ENCODE data around the gene LRRC55. TPM values are rescaled to one million over a fixed set of nuclear protein-coding genes. Genes with fewer than 3 reads are reported as not detected.
"Not testable (repeated sequence)": the region's sequence is repeated elsewhere in the genome, so short reads cannot be mapped to it uniquely, and the experiment has no call there.

LRRC55 gene
- total RNA-seq, 4 donors from 2014 or later, result not detected

DNA sequence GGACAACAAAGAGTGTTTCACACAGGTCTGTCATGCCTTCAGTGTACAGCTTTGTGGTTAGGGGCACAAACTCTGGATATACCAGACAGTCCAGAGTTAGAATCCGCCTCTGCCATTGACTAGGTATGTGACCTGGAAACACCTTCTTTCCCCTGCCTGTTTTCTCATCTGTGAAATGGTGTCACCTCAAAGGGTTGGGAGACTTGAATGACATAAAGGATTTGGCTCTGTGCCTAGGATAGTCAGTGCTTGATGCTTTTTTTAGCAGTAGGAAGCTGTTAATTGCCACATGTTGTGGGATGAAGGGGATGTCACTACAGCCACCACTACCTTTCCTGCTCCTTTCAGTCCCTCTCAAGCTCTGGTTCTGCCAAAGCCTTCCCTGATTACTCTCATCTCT is 17.4 kb upstream of the LRRC55 start:
- TF ChIP-seq, protein P1, sequence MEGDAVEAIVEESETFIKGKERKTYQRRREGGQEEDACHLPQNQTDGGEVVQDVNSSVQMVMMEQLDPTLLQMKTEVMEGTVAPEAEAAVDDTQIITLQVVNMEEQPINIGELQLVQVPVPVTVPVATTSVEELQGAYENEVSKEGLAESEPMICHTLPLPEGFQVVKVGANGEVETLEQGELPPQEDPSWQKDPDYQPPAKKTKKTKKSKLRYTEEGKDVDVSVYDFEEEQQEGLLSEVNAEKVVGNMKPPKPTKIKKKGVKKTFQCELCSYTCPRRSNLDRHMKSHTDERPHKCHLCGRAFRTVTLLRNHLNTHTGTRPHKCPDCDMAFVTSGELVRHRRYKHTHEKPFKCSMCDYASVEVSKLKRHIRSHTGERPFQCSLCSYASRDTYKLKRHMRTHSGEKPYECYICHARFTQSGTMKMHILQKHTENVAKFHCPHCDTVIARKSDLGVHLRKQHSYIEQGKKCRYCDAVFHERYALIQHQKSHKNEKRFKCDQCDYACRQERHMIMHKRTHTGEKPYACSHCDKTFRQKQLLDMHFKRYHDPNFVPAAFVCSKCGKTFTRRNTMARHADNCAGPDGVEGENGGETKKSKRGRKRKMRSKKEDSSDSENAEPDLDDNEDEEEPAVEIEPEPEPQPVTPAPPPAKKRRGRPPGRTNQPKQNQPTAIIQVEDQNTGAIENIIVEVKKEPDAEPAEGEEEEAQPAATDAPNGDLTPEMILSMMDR (IDR thresholded peaks at IDR 0.05), result no peak
- TF ChIP-seq POLR2A (IDR thresholded peaks at IDR 0.05), result no peak
- no peak for TF ChIP-seq EP300 (IDR thresholded peaks at IDR 0.05)
- Histone ChIP-seq H3K27ac (no peak overlapping the region), H3K9me3 (peaks cover 0 to under 1% (median 0%) of the 10 kb centered on the region in 4 donors), H3K36me3 (no peaks in the 10 kb centered on the region), H3K4me1 (no peaks in the 10 kb centered on the region), H3K4me3 (no peak overlapping the region), H3K27me3 (no peaks in the 10 kb centered on the region)
- WGBS, 2 donors, result 68 to 91% methylated on average over 1 of the region's 1 CpG
- no peak for DNase-seq (ENCODE audit: low spot score in 2 of 2)

- Histone ChIP-seq H3K9me3 (peaks cover 0 to 6% (median 0%) of the 10 kb centered on the region in 4 donors), H3K27ac (no peak overlapping the region), H3K4me1 (no peaks in the 10 kb centered on the region), H3K4me3 (no peak overlapping the region), H3K36me3 (no peaks in the 10 kb centered on the region), H3K27me3 (no peaks in the 10 kb centered on the region)
- TF ChIP-seq POLR2A (IDR thresholded peaks at IDR 0.05), result no peak
- TF ChIP-seq, protein P1 (IDR thresholded peaks at IDR 0.05), result no peak
- no peak for TF ChIP-seq EP300 (IDR thresholded peaks at IDR 0.05)
- WGBS, 2 donors, result 61 to 66% methylated on average over 2 of the region's 2 CpGs
- no peak for DNase-seq (ENCODE audit: low spot score in 2 of 2)
These were observed 14.5 kb upstream of the LRRC55 start for GRCh38 chr11:57167125-57167846.

DNA sequence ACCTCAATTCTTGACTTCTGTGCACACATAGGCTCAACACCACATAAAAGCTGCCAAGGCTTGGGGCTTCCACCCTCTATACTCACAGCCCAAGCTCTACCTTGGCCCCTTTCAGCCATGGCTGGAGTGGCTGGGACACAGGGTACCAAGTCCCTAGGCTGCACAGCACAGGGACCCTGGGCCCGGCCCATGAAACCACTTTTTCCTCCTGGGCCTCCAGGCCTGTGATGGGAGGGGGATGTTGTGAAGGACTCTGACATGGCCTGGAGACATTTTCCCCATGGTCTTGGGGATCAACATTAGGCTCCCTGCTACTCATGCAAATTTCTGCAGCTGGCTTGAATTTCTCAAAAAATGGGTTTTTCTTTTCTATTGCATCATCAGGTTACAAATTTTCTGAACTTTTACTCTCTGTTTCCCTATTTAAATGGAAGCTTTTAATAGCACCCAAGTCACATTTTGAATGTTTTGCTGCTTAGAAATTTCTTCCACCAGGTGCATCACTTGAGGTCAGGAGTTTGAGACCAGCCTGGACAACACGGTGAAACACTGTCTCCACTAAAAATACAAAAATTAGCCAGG is 11.9 kb upstream of the LRRC55 start:
- not testable (repeated sequence) for H3K9me3 ChIP-seq; H3K27me3 ChIP-seq; H3K36me3 ChIP-seq; H3K4me1 ChIP-seq; H3K4me3 ChIP-seq; H3K27ac ChIP-seq; DNase-seq (ENCODE audit: low spot score in 2 of 2)
- WGBS, 2 donors, result 76% methylated on average over 2 of the region's 2 CpGs

GRCh38 chr11:57172031-57172430 is 9.7 kb upstream of the LRRC55 start:
- H3K4me1 ChIP-seq, result no peaks in the 10 kb centered on the region
- no peaks in the 10 kb centered on the region for H3K36me3 ChIP-seq
- no peak overlapping the region for H3K27ac ChIP-seq
- H3K9me3 ChIP-seq, result peaks cover 0 to 6% (median 0%) of the 10 kb centered on the region in 4 donors
- H3K4me3 ChIP-seq, result no peak overlapping the region
- TF ChIP-seq EP300 (IDR thresholded peaks at IDR 0.05), result no peak
- no peak for TF ChIP-seq POLR2A (IDR thresholded peaks at IDR 0.05)
- TF ChIP-seq, protein P1 (IDR thresholded peaks at IDR 0.05), result no peak
- DNase-seq (ENCODE audit: low spot score in 2 of 2), result no peak
- WGBS, 2 donors, result 68 to 79% methylated on average over 3 of the region's 3 CpGs
- no peaks in the 10 kb centered on the region for H3K27me3 ChIP-seq

DNA sequence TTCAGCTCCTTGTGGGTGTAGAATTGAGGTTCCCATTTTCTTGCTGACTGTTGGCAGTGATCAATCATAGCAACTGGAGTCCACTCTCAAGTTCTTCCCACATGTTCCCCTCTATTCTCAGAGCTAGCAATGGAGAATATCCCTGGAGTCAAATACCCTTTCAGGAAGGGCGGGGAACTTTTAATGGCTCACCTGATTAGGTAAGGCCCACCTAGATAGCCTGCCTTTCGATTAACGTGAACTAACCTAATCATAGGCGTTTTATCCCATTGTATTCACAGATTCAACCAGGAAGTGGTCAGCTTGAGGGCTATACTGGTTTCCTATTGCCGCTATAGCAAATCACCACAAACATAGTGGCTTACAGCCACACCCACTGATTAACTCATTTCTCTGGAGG is 7.1 kb upstream of the LRRC55 start:
- H3K27me3 ChIP-seq, result peaks cover 0 to 8% of the 10 kb centered on the region in 2 donors
- no peaks in the 10 kb centered on the region for H3K4me1 ChIP-seq
- 86 to 90% methylated on average over 5 of the region's 5 CpGs for whole genome bisulfite sequencing, 2 donors
- no peaks in the 10 kb centered on the region for H3K36me3 ChIP-seq
- no peak overlapping the region for H3K4me3 ChIP-seq
- DNase-seq (ENCODE audit: low spot score in 2 of 2), result no peak
- H3K9me3 ChIP-seq, result peaks cover 0 to 2% (median 0%) of the 10 kb centered on the region in 4 donors
- H3K27ac ChIP-seq, result no peak overlapping the region
- TF ChIP-seq POLR2A (IDR thresholded peaks at IDR 0.05), result no peak
- TF ChIP-seq EP300 (IDR thresholded peaks at IDR 0.05), result no peak
- TF ChIP-seq, protein P1 (IDR thresholded peaks at IDR 0.05), result no peak
